ENCODE data around the gene LILRB2. TPM values are rescaled to one million over a fixed set of nuclear protein-coding genes. Genes with fewer than 3 reads are reported as not detected.

The LILRB2 gene
- total and polyA plus RNA-seq, 2 donors (not counting 3 experiments of a cell fraction or from before 2014, with no cell fraction given): not detected

DNA sequence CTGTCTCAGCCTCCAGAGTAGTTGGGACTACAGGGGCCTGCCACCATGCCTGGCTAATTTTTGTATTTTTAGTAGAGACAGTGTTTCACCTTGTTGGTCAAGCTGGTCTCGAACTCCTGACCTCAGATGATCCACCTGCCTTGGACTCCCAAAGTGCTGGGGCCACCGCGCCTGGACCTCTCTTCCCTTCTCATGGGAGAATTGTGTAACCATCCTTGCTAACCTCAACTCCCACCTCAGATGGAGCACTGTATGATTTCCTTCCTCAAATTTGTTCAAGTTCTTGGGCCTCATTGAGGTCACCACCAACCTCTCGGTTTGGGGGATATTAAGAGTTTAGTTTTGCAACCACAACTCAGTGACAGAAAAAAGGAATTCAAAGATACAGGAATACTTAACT is 21.3 kb upstream of the LILRB2 start:
- dilution Hi-C loops (cut with MboI; ENCODE audit: extremely low pct_ligation_motif_present, low sequenced_read_pairs): no loop called here
- H3K36me3 ChIP-seq (ENCODE audit: control insufficient read depth in 2 of 2, extremely low read depth in 1 of 2, insufficient read depth in 2 of 2, low read length in 2 of 2): no peaks in the 10 kb centered on the region
- ChIA-PET POLR2A (no interaction called here), CTCF (no interaction called here)
- no peak overlapping the region for H3K4me3 ChIP-seq (replicated peaks in 1 of 3; ENCODE audit: insufficient read depth in 1 of 3, low read depth in 1 of 3, low read length in 3 of 3)
- intact Hi-C loops (cut with micrococcal nuclease): no loop called here
- H3K9me1 ChIP-seq (replicated peaks; ENCODE audit: control insufficient read depth, extremely low read depth, insufficient read depth, low read length): no peaks in the 10 kb centered on the region
- BruUV-seq (replicated peaks): no TSS peak
- H2AFZ ChIP-seq (ENCODE audit: low read depth, low read length): no peak overlapping the region
- no peak overlapping the region for H3K9ac ChIP-seq (replicated peaks; ENCODE audit: extremely low read depth, insufficient read depth, low read length)
- FAIRE-seq (peak; percentile 46), DNase-seq (ENCODE audit: low read depth, low spot score) (no peak)
- H3K4me1 ChIP-seq (ENCODE audit: control insufficient read depth, extremely low read depth, insufficient read depth, low read length): no peaks in the 10 kb centered on the region
- no peaks in the 10 kb centered on the region for H3K27me3 ChIP-seq (ENCODE audit: control insufficient read depth in 2 of 2, insufficient read depth in 2 of 2, low read length in 2 of 2)
- TF ChIP-seq GATA2 (IDR thresholded peaks at IDR 0.05; ENCODE audit: insufficient read depth, insufficient read length, low read depth, low read length) (no peak), MAX (IDR thresholded peaks at IDR 0.05; ENCODE audit: insufficient read depth, insufficient read length) (no peak), EZH2 (IDR thresholded peaks at IDR 0.05; ENCODE audit: borderline replicate concordance, low read depth, low read length, severe bottlenecking) (no peak), JUN (IDR thresholded peaks at IDR 0.05; ENCODE audit: borderline replicate concordance, insufficient read depth, insufficient read length, low read depth) (no peak), FOS (IDR thresholded peaks at IDR 0.05; ENCODE audit: borderline replicate concordance, insufficient read depth, low read length) (no peak), POLR2A (IDR thresholded peaks at IDR 0.05; ENCODE audit: low read depth, low read length) (no peak), POLR2AphosphoS5 (IDR thresholded peaks at IDR 0.05; ENCODE audit: insufficient read depth, low read depth, low read length) (no peak), CTCF (IDR thresholded peaks at IDR 0.05; ENCODE audit: extremely low read depth in 1 of 2, insufficient read depth in 1 of 2, low read depth in 1 of 2, low read length in 2 of 2) (no peak), MYC (IDR thresholded peaks at IDR 0.05; ENCODE audit: low read depth, low read length) (no peak)
- no peaks in the 10 kb centered on the region for H3K79me2 ChIP-seq (ENCODE audit: control insufficient read depth, insufficient read depth, low read length)
- no peaks in the 10 kb centered on the region for H3K9me3 ChIP-seq (replicated peaks; ENCODE audit: control insufficient read depth, insufficient read depth, low read length)
- H3K4me2 ChIP-seq (ENCODE audit: insufficient read depth, low read length): no peak overlapping the region
- no peaks in the 10 kb centered on the region for H4K20me1 ChIP-seq (replicated peaks; ENCODE audit: control insufficient read depth, extremely low read depth, insufficient read depth, low read length)
- H3K27ac ChIP-seq (ENCODE audit: insufficient read depth, low read depth, low read length): no peak overlapping the region

Data from endothelial cell of umbilical vein (primary cell).